Choroid plexus epithelial cell (primary cell): Measurements from ENCODE around the gene NMNAT2.

Source experiments
- DNase-seq: peaks from one replicate; pipeline ENCODE4 v3.0.0-alpha.2; 2010; ENCODE audit warnings: low read depth
- H3K4me3 ChIP-seq: 2 replicates; pipeline ENCODE4 v1.5.1; 2011; ENCODE audit warnings: low read depth, mild to moderate bottlenecking, control low read depth, low read length, moderate library complexity
- TF ChIP-seq, protein P1 (sequence below): conservative IDR thresholded peaks from 2 replicates; pipeline ENCODE4 v1.5.1; 2011; ENCODE audit warnings: low read depth, mild to moderate bottlenecking, control low read depth, inconsistent platforms, low read length, moderate library complexity

The NMNAT2 gene

DNA sequence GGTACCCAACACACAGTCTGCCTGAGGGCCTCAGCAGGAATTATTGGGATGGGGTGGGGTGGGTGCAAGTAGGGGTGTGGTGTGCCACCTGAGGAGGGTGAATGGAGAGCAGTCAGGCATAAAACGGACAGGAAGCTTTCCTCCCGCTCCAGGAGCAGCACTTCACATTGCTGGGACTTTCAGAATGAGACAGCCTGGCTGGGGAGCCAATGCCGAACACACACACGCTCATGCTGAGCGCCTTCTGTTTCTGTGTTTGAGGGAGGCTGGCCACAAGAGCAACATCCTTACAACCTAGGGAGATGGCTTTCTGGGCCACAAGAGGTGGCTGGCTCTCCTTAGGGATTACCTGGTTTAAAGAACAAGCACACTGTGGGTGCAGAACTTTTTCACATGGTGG is 134.1 kb downstream of the NMNAT2 start:
- TF ChIP-seq, protein P1, sequence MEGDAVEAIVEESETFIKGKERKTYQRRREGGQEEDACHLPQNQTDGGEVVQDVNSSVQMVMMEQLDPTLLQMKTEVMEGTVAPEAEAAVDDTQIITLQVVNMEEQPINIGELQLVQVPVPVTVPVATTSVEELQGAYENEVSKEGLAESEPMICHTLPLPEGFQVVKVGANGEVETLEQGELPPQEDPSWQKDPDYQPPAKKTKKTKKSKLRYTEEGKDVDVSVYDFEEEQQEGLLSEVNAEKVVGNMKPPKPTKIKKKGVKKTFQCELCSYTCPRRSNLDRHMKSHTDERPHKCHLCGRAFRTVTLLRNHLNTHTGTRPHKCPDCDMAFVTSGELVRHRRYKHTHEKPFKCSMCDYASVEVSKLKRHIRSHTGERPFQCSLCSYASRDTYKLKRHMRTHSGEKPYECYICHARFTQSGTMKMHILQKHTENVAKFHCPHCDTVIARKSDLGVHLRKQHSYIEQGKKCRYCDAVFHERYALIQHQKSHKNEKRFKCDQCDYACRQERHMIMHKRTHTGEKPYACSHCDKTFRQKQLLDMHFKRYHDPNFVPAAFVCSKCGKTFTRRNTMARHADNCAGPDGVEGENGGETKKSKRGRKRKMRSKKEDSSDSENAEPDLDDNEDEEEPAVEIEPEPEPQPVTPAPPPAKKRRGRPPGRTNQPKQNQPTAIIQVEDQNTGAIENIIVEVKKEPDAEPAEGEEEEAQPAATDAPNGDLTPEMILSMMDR: no peak
- no peak overlapping the region for H3K4me3 ChIP-seq
- no peak for DNase-seq

DNA sequence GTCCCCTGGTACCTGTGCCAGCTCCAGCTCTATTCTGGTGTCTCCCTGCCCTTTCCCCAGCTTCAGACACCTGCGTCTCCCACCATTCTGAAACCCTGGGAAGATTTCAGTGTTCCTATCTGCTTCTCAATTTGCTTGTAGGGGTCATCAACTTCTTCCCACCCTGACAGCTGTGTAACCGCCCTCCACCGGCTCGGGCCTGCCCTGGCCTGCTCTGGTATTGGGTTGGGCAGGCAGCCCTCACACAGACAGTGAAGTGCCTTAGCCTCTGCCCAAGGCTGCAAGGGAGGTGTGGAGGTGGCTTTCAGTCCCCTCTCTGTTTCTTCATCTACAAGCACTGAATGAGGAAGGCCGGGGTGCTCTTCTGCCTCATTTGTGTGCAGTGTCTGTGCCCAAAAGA is 134.9 kb downstream of the NMNAT2 start:
- H3K4me3 ChIP-seq: no peak overlapping the region
- TF ChIP-seq, protein P1: no peak
- DNase-seq: no peak

DNA sequence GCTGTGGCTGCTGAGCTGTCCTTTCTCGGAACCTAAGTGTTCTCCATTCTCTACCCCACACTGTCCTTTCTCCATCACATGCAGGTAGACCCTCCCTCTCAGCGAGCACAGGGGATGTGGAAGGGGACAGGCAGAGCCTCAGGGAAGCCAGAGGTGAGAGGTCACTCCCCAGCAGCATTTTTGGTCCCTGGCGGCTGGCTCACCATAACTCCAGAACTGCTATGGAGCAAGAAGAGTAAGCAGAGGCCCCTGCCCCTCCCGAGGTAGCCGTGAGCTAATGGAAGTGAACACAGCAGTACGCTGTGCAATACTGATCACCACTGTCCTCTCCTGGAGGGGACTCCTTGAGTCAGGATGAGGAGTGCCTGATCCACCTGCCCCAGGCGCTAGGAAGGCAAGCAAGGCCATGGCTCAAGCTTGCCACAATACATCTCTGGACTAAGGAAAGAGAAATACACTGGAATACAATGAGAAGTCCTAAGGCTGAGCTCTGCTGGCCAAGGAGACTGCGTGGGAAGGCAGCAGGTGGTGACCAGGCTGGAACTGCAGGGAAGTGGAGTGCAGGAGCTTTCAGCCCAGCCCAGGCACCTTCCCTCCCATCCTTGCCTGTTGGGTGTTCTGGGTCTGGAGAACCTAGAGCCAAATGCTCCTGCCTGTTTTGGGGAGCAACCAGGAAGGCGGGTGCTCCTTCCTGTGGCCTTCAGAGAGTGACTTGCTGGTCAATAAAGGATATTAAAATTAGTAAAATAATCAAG is 135.9 kb downstream of the NMNAT2 start:
- TF ChIP-seq, protein P1: no peak
- no peak for DNase-seq
- no peak overlapping the region for H3K4me3 ChIP-seq

DNA sequence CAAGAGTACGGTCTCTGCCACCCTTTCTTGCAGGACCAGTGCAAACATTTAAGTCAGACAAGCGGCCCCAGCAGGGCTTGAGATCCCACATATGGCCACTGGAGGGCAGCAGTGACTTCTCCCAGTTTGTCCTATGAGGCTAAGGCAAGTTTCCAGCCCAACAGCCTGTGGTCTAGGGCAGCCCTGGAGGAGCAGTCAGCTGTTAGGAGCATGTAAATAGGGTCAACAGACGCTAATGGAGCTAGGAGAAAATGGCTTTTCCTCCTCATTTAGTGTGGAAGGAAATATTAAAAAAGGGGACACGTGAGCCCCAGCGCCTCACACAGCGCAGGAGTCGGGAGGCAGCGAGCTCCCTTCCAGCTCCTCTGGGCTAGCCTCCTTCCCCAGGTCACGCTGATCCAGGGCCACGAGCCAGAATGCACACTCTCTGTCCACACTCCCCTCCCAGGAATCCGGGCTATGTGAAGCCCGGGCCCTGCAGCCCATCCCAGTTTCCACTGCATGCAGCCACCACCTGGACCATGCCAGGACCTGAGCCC is 136.6 kb downstream of the NMNAT2 start:
- H3K4me3 ChIP-seq: no peak overlapping the region
- DNase-seq: peak; percentile 98
- TF ChIP-seq, protein P1: peak; percentile 94

DNA sequence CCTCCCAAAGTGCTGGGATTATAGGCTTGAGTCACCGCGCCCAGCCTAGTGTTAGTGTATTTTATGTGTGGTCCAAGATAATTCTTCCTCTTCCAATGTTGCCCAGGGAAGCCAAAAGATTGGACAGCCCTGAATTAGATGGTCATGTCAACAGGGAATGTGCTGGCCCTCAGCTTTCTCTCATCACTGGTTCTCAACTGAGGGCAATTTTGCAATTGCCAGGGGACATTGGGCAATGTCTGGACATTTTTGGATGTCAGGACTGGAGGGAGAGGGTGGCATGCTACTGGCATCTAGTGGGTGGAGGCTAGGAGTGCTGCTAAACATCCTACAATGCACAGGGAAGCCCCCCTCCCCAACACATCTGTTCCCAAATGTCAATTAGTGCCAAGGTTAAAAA is 137.1 kb downstream of the NMNAT2 start:
- TF ChIP-seq, protein P1: no peak
- peak; percentile 64 for DNase-seq
- no peak overlapping the region for H3K4me3 ChIP-seq

DNA sequence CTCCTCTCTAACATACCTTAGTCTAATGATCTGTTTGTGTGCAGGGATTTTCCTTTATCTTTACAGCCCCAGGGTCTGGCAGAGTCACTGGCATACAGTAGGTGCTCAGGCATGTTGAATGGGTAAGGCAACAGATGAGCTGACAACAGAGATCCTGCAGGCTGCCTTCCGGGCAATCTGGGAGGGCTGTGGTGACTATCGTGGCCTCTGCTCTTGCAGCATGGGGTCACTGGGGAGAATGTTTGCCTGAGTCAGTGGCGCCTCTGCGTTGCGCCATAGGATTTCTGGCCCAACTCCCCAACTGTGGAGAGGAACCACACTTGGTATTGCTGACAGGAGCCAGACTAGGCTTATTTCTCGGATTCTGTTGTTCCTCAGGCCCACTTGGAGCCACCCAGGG is 138.3 kb downstream of the NMNAT2 start:
- H3K4me3 ChIP-seq: no peak overlapping the region
- TF ChIP-seq, protein P1: peak; percentile 6
- peak; percentile 96 for DNase-seq
